ENCODE data around the gene DNAAF3.

- no peak for TF ChIP-seq POLR2A (IDR thresholded peaks at IDR 0.05)
- TF ChIP-seq, protein P1, sequence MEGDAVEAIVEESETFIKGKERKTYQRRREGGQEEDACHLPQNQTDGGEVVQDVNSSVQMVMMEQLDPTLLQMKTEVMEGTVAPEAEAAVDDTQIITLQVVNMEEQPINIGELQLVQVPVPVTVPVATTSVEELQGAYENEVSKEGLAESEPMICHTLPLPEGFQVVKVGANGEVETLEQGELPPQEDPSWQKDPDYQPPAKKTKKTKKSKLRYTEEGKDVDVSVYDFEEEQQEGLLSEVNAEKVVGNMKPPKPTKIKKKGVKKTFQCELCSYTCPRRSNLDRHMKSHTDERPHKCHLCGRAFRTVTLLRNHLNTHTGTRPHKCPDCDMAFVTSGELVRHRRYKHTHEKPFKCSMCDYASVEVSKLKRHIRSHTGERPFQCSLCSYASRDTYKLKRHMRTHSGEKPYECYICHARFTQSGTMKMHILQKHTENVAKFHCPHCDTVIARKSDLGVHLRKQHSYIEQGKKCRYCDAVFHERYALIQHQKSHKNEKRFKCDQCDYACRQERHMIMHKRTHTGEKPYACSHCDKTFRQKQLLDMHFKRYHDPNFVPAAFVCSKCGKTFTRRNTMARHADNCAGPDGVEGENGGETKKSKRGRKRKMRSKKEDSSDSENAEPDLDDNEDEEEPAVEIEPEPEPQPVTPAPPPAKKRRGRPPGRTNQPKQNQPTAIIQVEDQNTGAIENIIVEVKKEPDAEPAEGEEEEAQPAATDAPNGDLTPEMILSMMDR (IDR thresholded peaks at IDR 0.05), result no peak
Observed at GRCh38 chr19:55158423-55158822, 8.0 kb downstream of the DNAAF3 start.
